Caco-2 (cell line): ENCODE measurements around the gene LRP8. TPM values are rescaled to one million over a fixed set of nuclear protein-coding genes. Genes with fewer than 3 reads are reported as not detected.
A peak's percentile ranks its signal among the peaks of the same experiment; 100 is the strongest.

Experiments used
- BruUV-seq: library from RNA; stranded (reverse); fragments of 400-500 nt; replicated peaks from 2 replicates; lab custom pipeline; 2021; lab: Mats Ljungman, UMichigan
- CTCF ChIA-PET: fragments of 300-600 bp; sonication (Branson Sonifier 250); formaldehyde crosslinking; loops from one replicate; lab custom pipeline; 2022; ENCODE audit warnings: antibody characterized with exemption; lab: Charles Lee
- POLR2A ChIA-PET: fragments of 300-600 bp; sonication (Branson Sonifier 250); formaldehyde crosslinking; loops from one replicate; lab custom pipeline; 2022; ENCODE audit warnings: antibody characterized with exemption; lab: Charles Lee
- DNase-seq, 2 experiments: peaks; one replicate each; pipeline versions ENCODE4 v3.0.0 to v3.0.0-alpha.2; 2020 to 2022
- H3K27me3 ChIP-seq: replicated peaks from 2 replicates; pipeline ENCODE4 v1.6.0; 2011; ENCODE audit warnings: low read length; ENCODE audit not compliant: control insufficient read depth, insufficient read depth
- H3K36me3 ChIP-seq: 2 replicates; pipeline ENCODE4 v1.5.1; 2011; ENCODE audit warnings: low read length; ENCODE audit not compliant: control insufficient read depth, insufficient read depth
- H3K4me1 ChIP-seq: fragments of 250-450 bp; sonication (Bioruptor Pico); 2 replicates; pipeline ENCODE4 v1.5.1; 2020; ENCODE audit warnings: mild to moderate bottlenecking
- H3K4me3 ChIP-seq: 2 replicates; pipeline ENCODE4 v1.5.1; 2011; ENCODE audit warnings: low read depth, mild to moderate bottlenecking, control low read depth, low read length
- H3K9me3 ChIP-seq: fragments of 250-450 bp; sonication (Bioruptor Pico); 2 replicates; pipeline ENCODE4 v1.5.1; 2020; ENCODE audit warnings: mild to moderate bottlenecking, moderate library complexity
- H3K27ac Mint-ChIP-seq: one replicate; pipeline ENCODE4 v1.8.0; 2022; ENCODE audit warnings: mixed read lengths; ENCODE audit not compliant: unreplicated experiment
- H3K27me3 Mint-ChIP-seq: one replicate; pipeline ENCODE4 v1.8.0; 2022; ENCODE audit warnings: mixed read lengths; ENCODE audit not compliant: insufficient read depth, unreplicated experiment
- H3K36me3 Mint-ChIP-seq: one replicate; pipeline ENCODE4 v1.8.0; 2022; ENCODE audit warnings: mild to moderate bottlenecking, mixed read lengths; ENCODE audit not compliant: insufficient read depth, unreplicated experiment
- H3K4me1 Mint-ChIP-seq: one replicate; pipeline ENCODE4 v1.8.0; 2022; ENCODE audit warnings: low read depth, mixed read lengths; ENCODE audit not compliant: unreplicated experiment
- H3K4me3 Mint-ChIP-seq: one replicate; pipeline ENCODE4 v1.8.0; 2022; ENCODE audit warnings: mild to moderate bottlenecking, moderate library complexity, mixed read lengths; ENCODE audit not compliant: unreplicated experiment
- H3K9me3 Mint-ChIP-seq: one replicate; pipeline ENCODE4 v1.8.0; 2022; ENCODE audit warnings: mixed read lengths; ENCODE audit not compliant: unreplicated experiment
- CTCF ChIP-seq, 2 experiments: fragments of 200-600 bp in 1 of 2; IDR thresholded peaks; 1 replicate in 1 of 2; 2 replicates in 1 of 2; pipeline versions ENCODE4 v1.5.1 to v1.8.0; 2011 to 2022; ENCODE audit warnings: antibody characterized with exemption in 1 of 2, control low read depth in 1 of 2, inconsistent platforms in 1 of 2, low read depth in 1 of 2, low read length in 1 of 2, mild to moderate bottlenecking in 1 of 2, moderate library complexity in 1 of 2; ENCODE audit not compliant: insufficient read depth in 1 of 2, severe bottlenecking in 1 of 2, unreplicated experiment in 1 of 2
- intact Hi-C: fragments of 100-400 bp; cut with micrococcal nuclease; formaldehyde crosslinking; loops from one replicate; pipeline ENCODE4 v1.10.0; 2022; ENCODE audit not compliant: unreplicated experiment
- total RNA-seq: library from RNA; stranded (reverse); gene quantifications from 2 replicates; pipeline ENCODE4 v1.2.3, GENCODE V29; 2022

Gene LRP8
- total RNA-seq, 1 experiment from 2014 or later, result 11.8 TPM

DNA sequence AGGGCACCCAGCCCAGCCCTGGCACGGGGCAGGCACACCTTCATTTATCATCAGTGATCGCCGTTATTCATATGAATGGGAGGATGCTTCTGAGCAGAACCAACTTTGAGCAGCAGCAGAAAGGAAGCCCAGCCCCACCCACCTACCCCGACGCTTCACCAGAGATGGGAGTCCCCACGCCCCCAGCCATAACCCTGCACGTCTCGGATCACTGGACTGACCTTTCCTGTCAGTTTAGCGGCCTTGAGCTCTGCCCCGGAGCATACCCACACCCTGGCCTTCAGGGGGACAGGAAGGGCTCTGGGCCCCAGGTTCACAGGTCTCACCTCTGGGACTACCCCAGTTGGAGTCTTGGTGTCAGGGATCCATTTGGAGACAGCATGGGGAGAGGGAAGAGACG is 18.1 kb downstream of the LRP8 start:
- no peak for TF ChIP-seq CTCF (IDR thresholded peaks at IDR 0.05; ENCODE audit: insufficient read depth in 1 of 2, low read depth in 1 of 2, low read length in 1 of 2, severe bottlenecking in 1 of 2, unreplicated experiment in 1 of 2)
- H3K36me3 Mint-ChIP-seq, result no peaks in the 10 kb centered on the region

DNA sequence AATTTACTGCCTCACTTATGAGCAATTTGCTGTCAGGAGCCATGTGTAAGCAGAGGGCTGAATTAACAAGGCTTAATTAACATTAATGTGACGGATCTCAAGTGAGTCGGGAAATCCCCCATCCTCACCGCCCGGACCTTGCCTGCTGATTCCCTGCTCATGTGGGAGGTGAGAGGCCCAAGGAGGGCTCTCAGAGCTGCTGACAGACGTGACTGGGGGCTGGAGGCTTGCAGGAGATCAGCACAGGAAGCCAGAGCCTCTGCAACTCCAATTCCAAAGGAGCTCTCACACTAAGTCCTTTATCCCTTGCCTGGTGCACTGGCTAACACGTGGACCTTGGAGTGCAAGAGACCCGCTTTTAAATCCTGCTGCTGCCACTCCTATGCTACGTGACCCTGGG is 19.4 kb downstream of the LRP8 start:
- BruUV-seq, result no TSS peak
- no peak for DNase-seq
- no peak for TF ChIP-seq CTCF (IDR thresholded peaks at IDR 0.05; ENCODE audit: insufficient read depth in 1 of 2, low read depth in 1 of 2, low read length in 1 of 2, severe bottlenecking in 1 of 2, unreplicated experiment in 1 of 2)
- Mint-ChIP-seq H3K4me1 (no peaks in the 10 kb centered on the region), H3K4me3 (no peak overlapping the region), H3K27ac (no peak overlapping the region), H3K27me3 (no peaks in the 10 kb centered on the region), H3K36me3 (no peaks in the 10 kb centered on the region), H3K9me3 (no peaks in the 10 kb centered on the region)
- Histone ChIP-seq H3K9me3 (no peaks in the 10 kb centered on the region), H3K4me1 (no peaks in the 10 kb centered on the region), H3K27me3 (no peaks in the 10 kb centered on the region), H3K36me3 (no peaks in the 10 kb centered on the region), H3K4me3 (no peak overlapping the region)
- ChIA-PET POLR2A (no interaction called here), CTCF (no interaction called here)
- intact Hi-C loops, result no loop called here

More for the DNA sequence above, 18.1 kb downstream of the LRP8 start:
- no TSS peak for BruUV-seq
- H3K27me3 ChIP-seq, result no peaks in the 10 kb centered on the region
- H3K4me3 ChIP-seq, result no peak overlapping the region
- H3K36me3 ChIP-seq, result no peaks in the 10 kb centered on the region
- no peaks in the 10 kb centered on the region for H3K9me3 Mint-ChIP-seq
- no peak overlapping the region for H3K4me3 Mint-ChIP-seq
- H3K9me3 ChIP-seq, result no peaks in the 10 kb centered on the region
- no peak overlapping the region for H3K27ac Mint-ChIP-seq
- H3K4me1 ChIP-seq, result no peaks in the 10 kb centered on the region
- POLR2A ChIA-PET, result no interaction called here
- no peaks in the 10 kb centered on the region for H3K4me1 Mint-ChIP-seq
- no peak for DNase-seq
- no peaks in the 10 kb centered on the region for H3K27me3 Mint-ChIP-seq
- intact Hi-C loops, result no loop called here
- CTCF ChIA-PET, result no interaction called here

GRCh38 chr1:53307037-53307436 is 20.8 kb downstream of the LRP8 start:
- Mint-ChIP-seq H3K4me1 (no peaks in the 10 kb centered on the region), H3K36me3 (no peaks in the 10 kb centered on the region), H3K27me3 (no peaks in the 10 kb centered on the region), H3K4me3 (no peak overlapping the region), H3K27ac (peak overlapping the region; percentile 45), H3K9me3 (no peaks in the 10 kb centered on the region)
- CTCF ChIA-PET, result no interaction called here
- Histone ChIP-seq H3K4me1 (no peaks in the 10 kb centered on the region), H3K27me3 (no peaks in the 10 kb centered on the region), H3K4me3 (no peak overlapping the region), H3K36me3 (no peaks in the 10 kb centered on the region), H3K9me3 (no peaks in the 10 kb centered on the region)
- POLR2A ChIA-PET, result no interaction called here
- intact Hi-C loops, result no loop called here
- no peak for DNase-seq
- BruUV-seq, result no TSS peak
- no peak for TF ChIP-seq CTCF (IDR thresholded peaks at IDR 0.05; ENCODE audit: insufficient read depth in 1 of 2, low read depth in 1 of 2, low read length in 1 of 2, severe bottlenecking in 1 of 2, unreplicated experiment in 1 of 2)
